GM12878 (cell line): ENCODE data around the gene MYMX. TPM values are rescaled to one million over a fixed set of nuclear protein-coding genes. Genes with fewer than 3 reads are reported as not detected.
A peak's percentile ranks its signal among the peaks of the same experiment; 100 is the strongest.

ENCODE experiments used
- CHD4 ChIP-seq: fragments of 200-600 bp; sonication (generic); IDR thresholded peaks from 2 replicates; pipeline ENCODE4 v1.6.1; 2016; ENCODE audit warnings: mild to moderate bottlenecking
- EED ChIP-seq: sonication (generic); IDR thresholded peaks from 2 replicates; pipeline ENCODE4 v1.6.1; 2016; ENCODE audit warnings: antibody characterized with exemption, low read depth
- EGR1 ChIP-seq, 2 experiments: IDR thresholded peaks; 1 replicate in 1 of 2; 2 replicates in 1 of 2; pipeline ENCODE4 v1.6.1; 2011 to 2012; ENCODE audit warnings: low read depth in 2 of 2, low read length in 2 of 2, borderline replicate concordance in 1 of 2, mild to moderate bottlenecking in 1 of 2, moderate library complexity in 1 of 2
- FOS ChIP-seq: IDR thresholded peaks from 3 replicates; pipeline ENCODE4 v1.6.1; 2011; ENCODE audit warnings: borderline replicate concordance; ENCODE audit not compliant: insufficient read length; ENCODE audit errors: extremely low read depth
- FOXK2 ChIP-seq: fragments of 450-650 bp; IDR thresholded peaks from 2 replicates; pipeline ENCODE4 v1.6.1; 2017; ENCODE audit warnings: mild to moderate bottlenecking, moderate library complexity
- JUND ChIP-seq: IDR thresholded peaks from 2 replicates; pipeline ENCODE4 v1.6.1; 2012; ENCODE audit warnings: low read depth, mild to moderate bottlenecking, low read length, improper control_type of control experiment, moderate library complexity
- LARP7 ChIP-seq: fragments of 450-650 bp; IDR thresholded peaks from 2 replicates; pipeline ENCODE4 v1.6.1; 2017; ENCODE audit warnings: mild to moderate bottlenecking
- MXI1 ChIP-seq: fragments of 150-350 bp; IDR thresholded peaks from 2 replicates; pipeline ENCODE4 v1.6.1; 2011; ENCODE audit warnings: low read depth, mild to moderate bottlenecking, inconsistent platforms, low read length, improper control_type of control experiment
- RAD21 ChIP-seq: IDR thresholded peaks from 2 replicates; pipeline ENCODE4 v1.6.1; 2011; ENCODE audit warnings: mild to moderate bottlenecking, low read depth, low read length, moderate library complexity; ENCODE audit not compliant: insufficient read depth
- RAD51 ChIP-seq: fragments of 450-650 bp; IDR thresholded peaks from 2 replicates; pipeline ENCODE4 v1.6.1; 2016; ENCODE audit warnings: moderate library complexity, mild to moderate bottlenecking, inconsistent platforms
- RB1 ChIP-seq: fragments of 450-650 bp; formaldehyde crosslinking; IDR thresholded peaks from 2 replicates; pipeline ENCODE4 v1.6.1; 2017; ENCODE audit warnings: mild to moderate bottlenecking, borderline replicate concordance
- SIN3A ChIP-seq: IDR thresholded peaks from 2 replicates; pipeline ENCODE4 v1.6.1; 2012; ENCODE audit warnings: low read depth, low read length, improper control_type of control experiment
- TBL1XR1 ChIP-seq: IDR thresholded peaks from 2 replicates; pipeline ENCODE4 v1.6.1; 2012; ENCODE audit warnings: low read depth, low read length, improper control_type of control experiment
- polyA plus RNA-seq, 11 experiments: library from polyadenylated mRNA; depleted of rRNA in 4 of 11; unstranded in 6 of 11; stranded (reverse) in 5 of 11; fragments of >200 nt; fragmentation: Nextera tagmentation in 4 of 11; fragmentation: Illumina TruSeq in 1 of 11; extraction: Ambion mirVana in 4 of 11; extraction: Trizol in 1 of 11; gene quantifications; 1 replicate in 1 of 11; 2 replicates in 10 of 11; pipeline versions ENCODE4 v1.2.1 to v1.2.3, GENCODE V29; 2011 to 2016; ENCODE audit warnings: inconsistent platforms in 2 of 11, missing spikeins in 2 of 11, low read depth in 1 of 11
- total RNA-seq, 4 experiments: library from RNA; depleted of rRNA in 3 of 4; stranded (reverse); fragments of >200 nt in 3 of 4; fragmentation: Illumina TruSeq in 1 of 4; extraction: Trizol in 1 of 4; gene quantifications; 2 replicates each; pipeline versions ENCODE4 v1.2.1 to v1.2.3, GENCODE V29; 2013 to 2021
- TF ChIP-seq, protein P1 (sequence below), 3 experiments: IDR thresholded peaks in 2 of 3; conservative IDR thresholded peaks in 1 of 3; 2 replicates each; pipeline ENCODE4 v1.5.1; 2011; ENCODE audit warnings: low read depth in 3 of 3, low read length in 3 of 3, mild to moderate bottlenecking in 3 of 3, control low read depth in 2 of 3, moderate library complexity in 2 of 3, inconsistent platforms in 1 of 3, mixed read lengths in 1 of 3; ENCODE audit not compliant: control insufficient read depth in 2 of 3, insufficient read depth in 1 of 3; ENCODE audit errors: extremely low read depth in 1 of 3
- TF ChIP-seq, protein P2 (sequence below): fragments of 450-650 bp; IDR thresholded peaks from 2 replicates; pipeline ENCODE4 v1.6.1; 2018; ENCODE audit warnings: borderline replicate concordance, mild to moderate bottlenecking; ENCODE audit not compliant: partially characterized antibody
- TF ChIP-seq, protein P3 (sequence below): IDR thresholded peaks from 2 replicates; pipeline ENCODE4 v1.6.1; 2011; ENCODE audit warnings: low read depth, low read length, improper control_type of control experiment, borderline replicate concordance
- TF ChIP-seq, protein P4 (sequence below): fragments of 450-650 bp; IDR thresholded peaks from 2 replicates; pipeline ENCODE4 v1.6.1; 2017; ENCODE audit warnings: mild to moderate bottlenecking
- TF ChIP-seq, protein P5 (sequence below): fragments of 450-650 bp; formaldehyde crosslinking; IDR thresholded peaks from 2 replicates; pipeline ENCODE4 v1.5.0; 2022; ENCODE audit warnings: mild to moderate bottlenecking, missing genetic modification characterization

MYMX gene
- total and polyA plus RNA-seq, 10 of the 15 experiments (the other 5 are each of a cell fraction or from before 2014, with no cell fraction given): not detected

GRCh38 chr6:44246663-44247337, 30.1 kb downstream of the MYMX start, which contains the start of gene HSP90AB1 (continued):
- TF ChIP-seq, protein P1, sequence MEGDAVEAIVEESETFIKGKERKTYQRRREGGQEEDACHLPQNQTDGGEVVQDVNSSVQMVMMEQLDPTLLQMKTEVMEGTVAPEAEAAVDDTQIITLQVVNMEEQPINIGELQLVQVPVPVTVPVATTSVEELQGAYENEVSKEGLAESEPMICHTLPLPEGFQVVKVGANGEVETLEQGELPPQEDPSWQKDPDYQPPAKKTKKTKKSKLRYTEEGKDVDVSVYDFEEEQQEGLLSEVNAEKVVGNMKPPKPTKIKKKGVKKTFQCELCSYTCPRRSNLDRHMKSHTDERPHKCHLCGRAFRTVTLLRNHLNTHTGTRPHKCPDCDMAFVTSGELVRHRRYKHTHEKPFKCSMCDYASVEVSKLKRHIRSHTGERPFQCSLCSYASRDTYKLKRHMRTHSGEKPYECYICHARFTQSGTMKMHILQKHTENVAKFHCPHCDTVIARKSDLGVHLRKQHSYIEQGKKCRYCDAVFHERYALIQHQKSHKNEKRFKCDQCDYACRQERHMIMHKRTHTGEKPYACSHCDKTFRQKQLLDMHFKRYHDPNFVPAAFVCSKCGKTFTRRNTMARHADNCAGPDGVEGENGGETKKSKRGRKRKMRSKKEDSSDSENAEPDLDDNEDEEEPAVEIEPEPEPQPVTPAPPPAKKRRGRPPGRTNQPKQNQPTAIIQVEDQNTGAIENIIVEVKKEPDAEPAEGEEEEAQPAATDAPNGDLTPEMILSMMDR (IDR thresholded peaks at IDR 0.05 in 2 of 3, conservative IDR thresholded peaks at IDR 0.05 in 1 of 3; ENCODE audit: control insufficient read depth in 2 of 3, extremely low read depth in 1 of 3, insufficient read depth in 1 of 3, low read depth in 3 of 3, low read length in 3 of 3): no peak
- TF ChIP-seq FOXK2: peak; percentile 40
- TF ChIP-seq, protein P2, sequence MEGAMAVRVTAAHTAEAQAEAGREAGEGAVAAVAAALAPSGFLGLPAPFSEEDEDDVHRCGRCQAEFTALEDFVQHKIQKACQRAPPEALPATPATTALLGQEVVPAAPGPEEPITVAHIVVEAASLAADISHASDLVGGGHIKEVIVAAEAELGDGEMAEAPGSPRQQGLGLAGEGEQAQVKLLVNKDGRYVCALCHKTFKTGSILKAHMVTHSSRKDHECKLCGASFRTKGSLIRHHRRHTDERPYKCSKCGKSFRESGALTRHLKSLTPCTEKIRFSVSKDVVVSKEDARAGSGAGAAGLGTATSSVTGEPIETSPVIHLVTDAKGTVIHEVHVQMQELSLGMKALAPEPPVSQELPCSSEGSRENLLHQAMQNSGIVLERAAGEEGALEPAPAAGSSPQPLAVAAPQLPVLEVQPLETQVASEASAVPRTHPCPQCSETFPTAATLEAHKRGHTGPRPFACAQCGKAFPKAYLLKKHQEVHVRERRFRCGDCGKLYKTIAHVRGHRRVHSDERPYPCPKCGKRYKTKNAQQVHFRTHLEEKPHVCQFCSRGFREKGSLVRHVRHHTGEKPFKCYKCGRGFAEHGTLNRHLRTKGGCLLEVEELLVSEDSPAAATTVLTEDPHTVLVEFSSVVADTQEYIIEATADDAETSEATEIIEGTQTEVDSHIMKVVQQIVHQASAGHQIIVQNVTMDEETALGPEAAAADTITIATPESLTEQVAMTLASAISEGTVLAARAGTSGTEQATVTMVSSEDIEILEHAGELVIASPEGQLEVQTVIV: peak; percentile 59
- TF ChIP-seq RAD51: peak; percentile 43; the same call in 1 of the 2 replicates
- TF ChIP-seq JUND: no peak
- no peak for TF ChIP-seq FOS
- TF ChIP-seq MXI1: no peak
- TF ChIP-seq, protein P3, sequence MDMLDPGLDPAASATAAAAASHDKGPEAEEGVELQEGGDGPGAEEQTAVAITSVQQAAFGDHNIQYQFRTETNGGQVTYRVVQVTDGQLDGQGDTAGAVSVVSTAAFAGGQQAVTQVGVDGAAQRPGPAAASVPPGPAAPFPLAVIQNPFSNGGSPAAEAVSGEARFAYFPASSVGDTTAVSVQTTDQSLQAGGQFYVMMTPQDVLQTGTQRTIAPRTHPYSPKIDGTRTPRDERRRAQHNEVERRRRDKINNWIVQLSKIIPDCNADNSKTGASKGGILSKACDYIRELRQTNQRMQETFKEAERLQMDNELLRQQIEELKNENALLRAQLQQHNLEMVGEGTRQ: no peak
- TF ChIP-seq, protein P4, sequence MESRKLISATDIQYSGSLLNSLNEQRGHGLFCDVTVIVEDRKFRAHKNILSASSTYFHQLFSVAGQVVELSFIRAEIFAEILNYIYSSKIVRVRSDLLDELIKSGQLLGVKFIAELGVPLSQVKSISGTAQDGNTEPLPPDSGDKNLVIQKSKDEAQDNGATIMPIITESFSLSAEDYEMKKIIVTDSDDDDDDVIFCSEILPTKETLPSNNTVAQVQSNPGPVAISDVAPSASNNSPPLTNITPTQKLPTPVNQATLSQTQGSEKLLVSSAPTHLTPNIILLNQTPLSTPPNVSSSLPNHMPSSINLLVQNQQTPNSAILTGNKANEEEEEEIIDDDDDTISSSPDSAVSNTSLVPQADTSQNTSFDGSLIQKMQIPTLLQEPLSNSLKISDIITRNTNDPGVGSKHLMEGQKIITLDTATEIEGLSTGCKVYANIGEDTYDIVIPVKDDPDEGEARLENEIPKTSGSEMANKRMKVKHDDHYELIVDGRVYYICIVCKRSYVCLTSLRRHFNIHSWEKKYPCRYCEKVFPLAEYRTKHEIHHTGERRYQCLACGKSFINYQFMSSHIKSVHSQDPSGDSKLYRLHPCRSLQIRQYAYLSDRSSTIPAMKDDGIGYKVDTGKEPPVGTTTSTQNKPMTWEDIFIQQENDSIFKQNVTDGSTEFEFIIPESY: 0 out of 2 replicates have a peak, but pooled peaks have one; percentile 73
- no peak for TF ChIP-seq CHD4
- peak; percentile 57; the same call in 1 of the 2 replicates for TF ChIP-seq RB1
- TF ChIP-seq TBL1XR1: peak; percentile 63
- no peak for TF ChIP-seq EED
- peak; percentile 72; the same call in 1 of the 2 replicates for TF ChIP-seq LARP7
- TF ChIP-seq EGR1 (IDR thresholded peaks at IDR 0.05; ENCODE audit: borderline replicate concordance in 1 of 2, low read depth in 2 of 2, low read length in 2 of 2): peak; percentile 50 to 90
- TF ChIP-seq, protein P5, sequence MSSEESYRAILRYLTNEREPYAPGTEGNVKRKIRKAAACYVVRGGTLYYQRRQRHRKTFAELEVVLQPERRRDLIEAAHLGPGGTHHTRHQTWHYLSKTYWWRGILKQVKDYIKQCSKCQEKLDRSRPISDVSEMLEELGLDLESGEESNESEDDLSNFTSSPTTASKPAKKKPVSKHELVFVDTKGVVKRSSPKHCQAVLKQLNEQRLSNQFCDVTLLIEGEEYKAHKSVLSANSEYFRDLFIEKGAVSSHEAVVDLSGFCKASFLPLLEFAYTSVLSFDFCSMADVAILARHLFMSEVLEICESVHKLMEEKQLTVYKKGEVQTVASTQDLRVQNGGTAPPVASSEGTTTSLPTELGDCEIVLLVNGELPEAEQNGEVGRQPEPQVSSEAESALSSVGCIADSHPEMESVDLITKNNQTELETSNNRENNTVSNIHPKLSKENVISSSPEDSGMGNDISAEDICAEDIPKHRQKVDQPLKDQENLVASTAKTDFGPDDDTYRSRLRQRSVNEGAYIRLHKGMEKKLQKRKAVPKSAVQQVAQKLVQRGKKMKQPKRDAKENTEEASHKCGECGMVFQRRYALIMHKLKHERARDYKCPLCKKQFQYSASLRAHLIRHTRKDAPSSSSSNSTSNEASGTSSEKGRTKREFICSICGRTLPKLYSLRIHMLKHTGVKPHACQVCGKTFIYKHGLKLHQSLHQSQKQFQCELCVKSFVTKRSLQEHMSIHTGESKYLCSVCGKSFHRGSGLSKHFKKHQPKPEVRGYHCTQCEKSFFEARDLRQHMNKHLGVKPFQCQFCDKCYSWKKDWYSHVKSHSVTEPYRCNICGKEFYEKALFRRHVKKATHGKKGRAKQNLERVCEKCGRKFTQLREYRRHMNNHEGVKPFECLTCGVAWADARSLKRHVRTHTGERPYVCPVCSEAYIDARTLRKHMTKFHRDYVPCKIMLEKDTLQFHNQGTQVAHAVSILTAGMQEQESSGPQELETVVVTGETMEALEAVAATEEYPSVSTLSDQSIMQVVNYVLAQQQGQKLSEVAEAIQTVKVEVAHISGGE (CRISPR knock-in tag): no peak
- TF ChIP-seq SIN3A: no peak
- no peak for TF ChIP-seq RAD21
